PC-3 (cell line): ENCODE results near the gene NPEPL1. TPM values are rescaled to one million over a fixed set of nuclear protein-coding genes. Genes with fewer than 3 reads are reported as not detected.
A peak's percentile ranks its signal among the peaks of the same experiment; 100 is the strongest.

Source experiments
- ATAC-seq: fragments of 200-7000 bp; cut with Tn5 transposase; 2 replicates; pipeline ENCODE4 v1.9.1; 2020; ENCODE audit warnings: mild to moderate bottlenecking, moderate library complexity
- BruUV-seq: library from RNA; stranded (reverse); fragments of 400-500 nt; replicated peaks from 2 replicates; lab custom pipeline; 2021; lab: Mats Ljungman, UMichigan
- CTCF ChIA-PET: fragments of 300-600 bp; sonication (Branson Sonifier 250); formaldehyde crosslinking; loops from one replicate; lab custom pipeline; 2022; ENCODE audit warnings: antibody characterized with exemption; lab: Charles Lee
- POLR2A ChIA-PET: fragments of 300-600 bp; sonication (Branson Sonifier 250); formaldehyde crosslinking; loops from one replicate; lab custom pipeline; 2022; ENCODE audit warnings: antibody characterized with exemption; ENCODE audit not compliant: unreplicated experiment; lab: Charles Lee
- DNase-seq: peaks from one replicate; pipeline ENCODE4 v3.0.0-alpha.2; 2015
- H2AFZ ChIP-seq: fragments of 300-600 bp; sonication (generic); 2 replicates; pipeline ENCODE4 v1.6.0; 2016; ENCODE audit warnings: antibody characterized with exemption, low read length
- H3F3A ChIP-seq: fragments of 300-600 bp; sonication (generic); one replicate; pipeline ENCODE4 v1.6.0; 2017; ENCODE audit warnings: antibody characterized with exemption, low read length, control low read depth, mild to moderate bottlenecking; ENCODE audit not compliant: unreplicated experiment
- H3K27ac ChIP-seq: fragments of 300-600 bp; sonication (generic); 2 replicates; pipeline ENCODE4 v1.5.1; 2016; ENCODE audit warnings: mild to moderate bottlenecking, low read length
- H3K27me3 ChIP-seq: fragments of 300-600 bp; sonication (generic); 2 replicates; pipeline ENCODE4 v1.6.1; 2016; ENCODE audit warnings: low read length, mixed read lengths
- H3K36me3 ChIP-seq: fragments of 300-600 bp; sonication (generic); 2 replicates; pipeline ENCODE4 v1.6.1; 2016; ENCODE audit warnings: low read depth, mixed run types, low read length, mixed read lengths
- H3K4me1 ChIP-seq: fragments of 300-600 bp; sonication (generic); 2 replicates; pipeline ENCODE4 v1.5.1; 2016; ENCODE audit warnings: low read length; ENCODE audit not compliant: insufficient read depth
- H3K4me2 ChIP-seq: fragments of 300-600 bp; sonication (generic); 2 replicates; pipeline ENCODE4 v1.6.0; 2016; ENCODE audit warnings: low read length
- H3K4me3 ChIP-seq: fragments of 300-600 bp; sonication (generic); 2 replicates; pipeline ENCODE4 v1.5.1; 2016; ENCODE audit warnings: mild to moderate bottlenecking, low read length, mixed read lengths
- H3K79me2 ChIP-seq: fragments of 300-600 bp; sonication (generic); 2 replicates; pipeline ENCODE4 v1.6.1; 2017; ENCODE audit warnings: low read length, mixed read lengths
- H3K9ac ChIP-seq: fragments of 300-600 bp; sonication (generic); 2 replicates; pipeline ENCODE4 v1.6.0; 2016; ENCODE audit warnings: mild to moderate bottlenecking, low read length
- H3K9me2 ChIP-seq: fragments of 300-600 bp; sonication (generic); replicated peaks from 2 replicates; pipeline ENCODE4 v1.6.1; 2016; ENCODE audit warnings: mixed run types, low read length, mixed read lengths
- H3K9me3 ChIP-seq: fragments of 300-600 bp; sonication (generic); 2 replicates; pipeline ENCODE4 v1.6.1; 2016; ENCODE audit warnings: low read length, mixed read lengths
- H4K20me1 ChIP-seq: fragments of 300-600 bp; sonication (generic); 2 replicates; pipeline ENCODE4 v1.6.1; 2016; ENCODE audit warnings: low read length, mixed read lengths
- CTCF ChIP-seq: fragments of 300-600 bp; sonication (generic); conservative IDR thresholded peaks from 2 replicates; pipeline ENCODE4 v1.5.1; 2017; ENCODE audit warnings: antibody characterized with exemption, low read depth, mild to moderate bottlenecking, low read length
- EZH2 ChIP-seq: fragments of 300-600 bp; sonication (generic); IDR thresholded peaks from one replicate; pipeline ENCODE4 v1.6.1; 2017; ENCODE audit warnings: antibody characterized with exemption, mild to moderate bottlenecking, low read length; ENCODE audit not compliant: unreplicated experiment
- EZH2phosphoT487 ChIP-seq: fragments of 300-600 bp; sonication (generic); IDR thresholded peaks from 2 replicates; pipeline ENCODE4 v1.6.1; 2018; ENCODE audit warnings: mild to moderate bottlenecking, antibody characterized with exemption, low read length, borderline replicate concordance
- intact Hi-C: fragments of 100-400 bp; cut with micrococcal nuclease; formaldehyde crosslinking; loops from 2 replicates; pipeline ENCODE4 v1.9.0; 2023
- total RNA-seq: library from RNA; depleted of rRNA; stranded (reverse); fragments of >200 nt; gene quantifications from 2 replicates; pipeline ENCODE4 v1.2.3, GENCODE V29; 2014

The NPEPL1 gene
- total RNA-seq, 1 experiment from 2014 or later = 49.7 TPM

- POLR2A ChIA-PET = interaction anchor here (0.5 to 0.7 kb wide), 7 partner anchors 40 to 262 kb away, joined by 3 to 10 read pairs (median 5); partner anchors contain the start of genes APCDD1L and VAPB
Observed at GRCh38 chr20:58650776-58651558, 41.6 kb upstream of the NPEPL1 start, which contains the start of gene STX16. TSS of gene STX16 (plus strand) at chr20:58651283. CDS start at chr20:58652007, 724 bp downstream.

GRCh38 chr20:58651559-58651945 is 41.0 kb upstream of the NPEPL1 start:
- H3K4me1 ChIP-seq = peaks cover 65% of the 10 kb centered on the region
- ChIA-PET CTCF (interaction anchor here (0.6 to 1.6 kb wide), 5 partner anchors 29 to 294 kb away, joined by 3 to 14 read pairs (median 4); no protein-coding TSS in a partner anchor), POLR2A (interaction anchor here (0.5 to 0.7 kb wide), 5 partner anchors 39 to 185 kb away, joined by 3 to 19 read pairs (median 6); partner anchors contain the start of gene APCDD1L)
- BruUV-seq = no TSS peak
- no peaks in the 10 kb centered on the region for H3K9me2 ChIP-seq
- peak overlapping the region; percentile 44 for H2AFZ ChIP-seq
- peak overlapping the region; percentile 85 for H3K27ac ChIP-seq
- peaks cover 55% of the 10 kb centered on the region for H3K79me2 ChIP-seq
- H4K20me1 ChIP-seq = 0 out of 2 replicates have a peak, but pooled peaks cover 5% of the 10 kb centered on the region
- peaks cover 4% of the 10 kb centered on the region; the same call in 1 of the 2 replicates for H3K36me3 ChIP-seq
- no peak for TF ChIP-seq CTCF
- no peak for TF ChIP-seq EZH2
- no peak for TF ChIP-seq EZH2phosphoT487
- peak overlapping the region; percentile 94 for H3K4me2 ChIP-seq
- no peaks in the 10 kb centered on the region for H3F3A ChIP-seq
- H3K27me3 ChIP-seq = no peaks in the 10 kb centered on the region
- ATAC-seq (no peak), DNase-seq (no peak)
- peak overlapping the region; percentile 96 for H3K4me3 ChIP-seq
- peak overlapping the region; percentile 97 for H3K9ac ChIP-seq
- intact Hi-C loops = loop anchor here (5.0 kb wide), 3 partner anchors 236 to 414 kb away; partner anchors contain the start of gene PRELID3B
- no peaks in the 10 kb centered on the region for H3K9me3 ChIP-seq

More at GRCh38 chr20:58650776-58651558, 41.6 kb upstream of the NPEPL1 start, which contains the start of gene STX16:
- DNase-seq = peak; percentile 99
- intact Hi-C loops = loop anchor here (5.0 kb wide), 3 partner anchors 236 to 414 kb away; partner anchors contain the start of gene PRELID3B
- BruUV-seq = TSS peak; percentile 72
- Histone ChIP-seq H3K4me3 (peak within 1 kb of the TSS; percentile 96), H3K4me1 (peaks cover 65% of the 10 kb centered on the region), H3K27me3 (no peaks in the 10 kb centered on the region), H3K4me2 (peak within 1 kb of the TSS; percentile 94), H3K9me2 (no peaks in the 10 kb centered on the region), H4K20me1 (0 out of 2 replicates have a peak, but pooled peaks cover 5% of the 10 kb centered on the region), H2AFZ (peak within 1 kb of the TSS; percentile 99), H3K27ac (peak within 1 kb of the TSS; percentile 85), H3K9me3 (no peaks in the 10 kb centered on the region), H3K36me3 (peaks cover 4% of the 10 kb centered on the region; the same call in 1 of the 2 replicates), H3K79me2 (peaks cover 49% of the 10 kb centered on the region), H3F3A (no peaks in the 10 kb centered on the region), H3K9ac (peak within 1 kb of the TSS; percentile 97)
- ATAC-seq = peak; percentile 76
- TF ChIP-seq CTCF (peak; percentile 89), EZH2phosphoT487 (no peak)
- CTCF ChIA-PET = interaction anchor here (0.6 to 1.6 kb wide), 7 partner anchors 30 to 293 kb away, joined by 3 to 14 read pairs (median 4); no protein-coding TSS in a partner anchor
